ENCODE data around the gene AREG. TPM values are rescaled to one million over a fixed set of nuclear protein-coding genes. Genes with fewer than 3 reads are reported as not detected.

Gene AREG
- total and polyA plus RNA-seq, 4 donors: 0.22 to 0.69 (median 0.33) TPM; not detected in 1

- H3K4me3 ChIP-seq (ENCODE audit: low read depth, low read length): no peak overlapping the region
- WGBS (ENCODE audit: insufficient coverage): 80% methylated on average over 7 of the region's 11 CpGs
- H3K27me3 ChIP-seq (ENCODE audit: control insufficient read depth, insufficient read depth, low read length): no peaks in the 10 kb centered on the region
Observed at GRCh38 chr4:74431113-74431826, 13.7 kb upstream of the AREG start.

GRCh38 chr4:74433043-74433442 lies 11.9 kb upstream of the AREG start:
- H3K27me3 ChIP-seq (ENCODE audit: control insufficient read depth, insufficient read depth, low read length): no peaks in the 10 kb centered on the region
- no peak overlapping the region for H3K27ac ChIP-seq (ENCODE audit: low read depth, low read length)
- DNase-seq (ENCODE audit: low read depth in 4 of 6, low spot score in 6 of 6): no peak
- no CpG with 5 or more reads among the region's 2 CpGs for WGBS (ENCODE audit: insufficient coverage)
- H3K9me3 ChIP-seq (ENCODE audit: control insufficient read depth, insufficient read depth, low read length): no peaks in the 10 kb centered on the region
- H3K36me3 ChIP-seq (ENCODE audit: control insufficient read depth, insufficient read depth, low read length): no peaks in the 10 kb centered on the region
- H3K4me1 ChIP-seq (ENCODE audit: control insufficient read depth, insufficient read depth, low read length): no peaks in the 10 kb centered on the region
- no peak overlapping the region for H3K4me3 ChIP-seq (ENCODE audit: low read depth, low read length)

More at GRCh38 chr4:74431113-74431826, 13.7 kb upstream of the AREG start:
- no peak for DNase-seq (ENCODE audit: low read depth in 4 of 6, low spot score in 6 of 6)
- Histone ChIP-seq H3K4me1 (ENCODE audit: control insufficient read depth, insufficient read depth, low read length) (no peaks in the 10 kb centered on the region), H3K36me3 (ENCODE audit: control insufficient read depth, insufficient read depth, low read length) (no peaks in the 10 kb centered on the region), H3K9me3 (ENCODE audit: control insufficient read depth, insufficient read depth, low read length) (no peaks in the 10 kb centered on the region), H3K27ac (ENCODE audit: low read depth, low read length) (no peak overlapping the region)

- no peak for DNase-seq (ENCODE audit: low read depth in 4 of 6, low spot score in 6 of 6)
- Histone ChIP-seq H3K27me3 (ENCODE audit: control insufficient read depth, insufficient read depth, low read length) (no peaks in the 10 kb centered on the region), H3K9me3 (ENCODE audit: control insufficient read depth, insufficient read depth, low read length) (no peaks in the 10 kb centered on the region), H3K4me3 (ENCODE audit: low read depth, low read length) (no peak overlapping the region), H3K4me1 (ENCODE audit: control insufficient read depth, insufficient read depth, low read length) (no peaks in the 10 kb centered on the region), H3K27ac (ENCODE audit: low read depth, low read length) (no peak overlapping the region), H3K36me3 (ENCODE audit: control insufficient read depth, insufficient read depth, low read length) (no peaks in the 10 kb centered on the region)
- WGBS (ENCODE audit: insufficient coverage): 86% methylated on average over 3 of the region's 7 CpGs
Observed at GRCh38 chr4:74433541-74434172, 11.3 kb upstream of the AREG start.

- Histone ChIP-seq H3K27ac (ENCODE audit: low read depth, low read length) (no peak overlapping the region), H3K4me3 (ENCODE audit: low read depth, low read length) (no peak overlapping the region), H3K4me1 (ENCODE audit: control insufficient read depth, insufficient read depth, low read length) (no peaks in the 10 kb centered on the region), H3K9me3 (ENCODE audit: control insufficient read depth, insufficient read depth, low read length) (no peaks in the 10 kb centered on the region), H3K36me3 (ENCODE audit: control insufficient read depth, insufficient read depth, low read length) (no peaks in the 10 kb centered on the region), H3K27me3 (ENCODE audit: control insufficient read depth, insufficient read depth, low read length) (no peaks in the 10 kb centered on the region)
- WGBS (ENCODE audit: insufficient coverage): no CpG with 5 or more reads among the region's 1 CpG
- no peak for DNase-seq (ENCODE audit: low read depth in 4 of 6, low spot score in 6 of 6)
Observed at GRCh38 chr4:74435296-74435695, 9.6 kb upstream of the AREG start.

GRCh38 chr4:74437866-74438265 lies 7.1 kb upstream of the AREG start:
- Histone ChIP-seq H3K4me3 (ENCODE audit: low read depth, low read length) (no peak overlapping the region), H3K36me3 (ENCODE audit: control insufficient read depth, insufficient read depth, low read length) (no peaks in the 10 kb centered on the region), H3K27ac (ENCODE audit: low read depth, low read length) (no peak overlapping the region), H3K9me3 (ENCODE audit: control insufficient read depth, insufficient read depth, low read length) (no peaks in the 10 kb centered on the region), H3K4me1 (ENCODE audit: control insufficient read depth, insufficient read depth, low read length) (no peaks in the 10 kb centered on the region), H3K27me3 (ENCODE audit: control insufficient read depth, insufficient read depth, low read length) (no peaks in the 10 kb centered on the region)
- WGBS (ENCODE audit: insufficient coverage): 100% methylated on average over 1 of the region's 3 CpGs
- DNase-seq (ENCODE audit: low read depth in 4 of 6, low spot score in 6 of 6): no peak

GRCh38 chr4:74438661-74439060 lies 6.3 kb upstream of the AREG start:
- no peak overlapping the region for H3K27ac ChIP-seq (ENCODE audit: low read depth, low read length)
- 100% methylated on average over 1 of the region's 1 CpG for WGBS (ENCODE audit: insufficient coverage)
- DNase-seq (ENCODE audit: low read depth in 4 of 6, low spot score in 6 of 6): no peak
- H3K4me3 ChIP-seq (ENCODE audit: low read depth, low read length): no peak overlapping the region
- no peaks in the 10 kb centered on the region for H3K4me1 ChIP-seq (ENCODE audit: control insufficient read depth, insufficient read depth, low read length)
- no peaks in the 10 kb centered on the region for H3K36me3 ChIP-seq (ENCODE audit: control insufficient read depth, insufficient read depth, low read length)
- H3K9me3 ChIP-seq (ENCODE audit: control insufficient read depth, insufficient read depth, low read length): no peaks in the 10 kb centered on the region
- no peaks in the 10 kb centered on the region for H3K27me3 ChIP-seq (ENCODE audit: control insufficient read depth, insufficient read depth, low read length)

GRCh38 chr4:74439952-74440351 lies 5.0 kb upstream of the AREG start:
- Histone ChIP-seq H3K27me3 (ENCODE audit: control insufficient read depth, insufficient read depth, low read length) (peaks cover 5% of the 10 kb centered on the region), H3K36me3 (ENCODE audit: control insufficient read depth, insufficient read depth, low read length) (no peaks in the 10 kb centered on the region), H3K4me3 (ENCODE audit: low read depth, low read length) (no peak overlapping the region), H3K9me3 (ENCODE audit: control insufficient read depth, insufficient read depth, low read length) (no peaks in the 10 kb centered on the region), H3K27ac (ENCODE audit: low read depth, low read length) (no peak overlapping the region), H3K4me1 (ENCODE audit: control insufficient read depth, insufficient read depth, low read length) (peaks cover 3% of the 10 kb centered on the region)
- no peak for DNase-seq (ENCODE audit: low read depth in 4 of 6, low spot score in 6 of 6)
- WGBS (ENCODE audit: insufficient coverage): 96% methylated on average over 4 of the region's 7 CpGs

GRCh38 chr4:74440356-74440755 lies 4.6 kb upstream of the AREG start:
- 86% methylated on average over 4 of the region's 4 CpGs for WGBS (ENCODE audit: insufficient coverage)
- H3K27ac ChIP-seq (ENCODE audit: low read depth, low read length): no peak overlapping the region
- no peaks in the 10 kb centered on the region for H3K36me3 ChIP-seq (ENCODE audit: control insufficient read depth, insufficient read depth, low read length)
- H3K4me1 ChIP-seq (ENCODE audit: control insufficient read depth, insufficient read depth, low read length): peaks cover 7% of the 10 kb centered on the region
- H3K4me3 ChIP-seq (ENCODE audit: low read depth, low read length): no peak overlapping the region
- H3K9me3 ChIP-seq (ENCODE audit: control insufficient read depth, insufficient read depth, low read length): no peaks in the 10 kb centered on the region
- H3K27me3 ChIP-seq (ENCODE audit: control insufficient read depth, insufficient read depth, low read length): peaks cover 7% of the 10 kb centered on the region
- DNase-seq (ENCODE audit: low read depth in 4 of 6, low spot score in 6 of 6): no peak

GRCh38 chr4:74441744-74442143 lies 3.2 kb upstream of the AREG start:
- Histone ChIP-seq H3K4me1 (ENCODE audit: control insufficient read depth, insufficient read depth, low read length) (peaks cover 8% of the 10 kb centered on the region), H3K27me3 (ENCODE audit: control insufficient read depth, insufficient read depth, low read length) (peaks cover 11% of the 10 kb centered on the region), H3K4me3 (ENCODE audit: low read depth, low read length) (no peak overlapping the region), H3K36me3 (ENCODE audit: control insufficient read depth, insufficient read depth, low read length) (no peaks in the 10 kb centered on the region), H3K9me3 (ENCODE audit: control insufficient read depth, insufficient read depth, low read length) (no peaks in the 10 kb centered on the region), H3K27ac (ENCODE audit: low read depth, low read length) (no peak overlapping the region)
- DNase-seq (ENCODE audit: low read depth in 4 of 6, low spot score in 6 of 6): no peak
- no CpG with 5 or more reads among the region's 3 CpGs for WGBS (ENCODE audit: insufficient coverage)
